GM13976 (cell line): Measurements from ENCODE around the gene GNRHR.

Source experiments
- DNase-seq: peaks from one replicate; pipeline ENCODE4 v3.0.0; 2012; ENCODE audit warnings: low spot score
- in situ Hi-C: fragments of 300-500 bp; cut with MboI; formaldehyde crosslinking; loops from one replicate; pipeline ENCODE4 v1.12.0; 2022; ENCODE audit warnings: low sequenced_read_pairs, mixed read lengths, inconsistent platforms; ENCODE audit not compliant: unreplicated experiment
- TF ChIP-seq, protein P1 (sequence below): IDR thresholded peaks from 2 replicates; pipeline ENCODE4 v1.5.1; 2012; ENCODE audit warnings: borderline replicate concordance, mild to moderate bottlenecking; ENCODE audit not compliant: insufficient read depth; ENCODE audit errors: extremely low read depth, missing control alignments, control extremely low read depth

The GNRHR gene

DNA sequence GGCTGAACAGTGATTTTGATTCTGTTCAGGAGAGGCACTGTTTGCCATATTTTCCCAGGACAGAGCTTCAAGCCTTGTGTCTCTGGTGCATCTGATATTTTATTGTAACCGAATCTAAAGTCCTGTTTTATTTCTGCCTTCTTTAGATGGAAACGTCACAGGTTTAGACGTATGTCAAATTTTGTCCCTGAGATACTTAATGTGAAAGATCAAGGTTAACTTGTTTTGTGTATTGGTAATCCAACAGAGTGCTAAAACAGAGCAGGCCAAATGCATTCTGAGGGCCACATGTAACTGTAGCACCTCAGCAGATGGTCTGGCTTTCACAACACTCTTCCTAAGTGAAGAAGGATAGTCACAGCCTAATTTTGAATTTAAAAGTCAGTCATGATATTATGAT, at the start of gene GNRHR:
Gene GNRHR (minus strand): TSS at position 101 of the 400 bp plus-strand sequence. CDS start 53 bp downstream, at position 48.
- in situ Hi-C loops = no loop called here
- no peak for DNase-seq
- TF ChIP-seq, protein P1, sequence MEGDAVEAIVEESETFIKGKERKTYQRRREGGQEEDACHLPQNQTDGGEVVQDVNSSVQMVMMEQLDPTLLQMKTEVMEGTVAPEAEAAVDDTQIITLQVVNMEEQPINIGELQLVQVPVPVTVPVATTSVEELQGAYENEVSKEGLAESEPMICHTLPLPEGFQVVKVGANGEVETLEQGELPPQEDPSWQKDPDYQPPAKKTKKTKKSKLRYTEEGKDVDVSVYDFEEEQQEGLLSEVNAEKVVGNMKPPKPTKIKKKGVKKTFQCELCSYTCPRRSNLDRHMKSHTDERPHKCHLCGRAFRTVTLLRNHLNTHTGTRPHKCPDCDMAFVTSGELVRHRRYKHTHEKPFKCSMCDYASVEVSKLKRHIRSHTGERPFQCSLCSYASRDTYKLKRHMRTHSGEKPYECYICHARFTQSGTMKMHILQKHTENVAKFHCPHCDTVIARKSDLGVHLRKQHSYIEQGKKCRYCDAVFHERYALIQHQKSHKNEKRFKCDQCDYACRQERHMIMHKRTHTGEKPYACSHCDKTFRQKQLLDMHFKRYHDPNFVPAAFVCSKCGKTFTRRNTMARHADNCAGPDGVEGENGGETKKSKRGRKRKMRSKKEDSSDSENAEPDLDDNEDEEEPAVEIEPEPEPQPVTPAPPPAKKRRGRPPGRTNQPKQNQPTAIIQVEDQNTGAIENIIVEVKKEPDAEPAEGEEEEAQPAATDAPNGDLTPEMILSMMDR = no peak

GRCh38 chr4:67796810-67797209, 42.6 kb upstream of the GNRHR start:
- in situ Hi-C loops = no loop called here
- no peak for DNase-seq
- TF ChIP-seq, protein P1 = no peak

DNA sequence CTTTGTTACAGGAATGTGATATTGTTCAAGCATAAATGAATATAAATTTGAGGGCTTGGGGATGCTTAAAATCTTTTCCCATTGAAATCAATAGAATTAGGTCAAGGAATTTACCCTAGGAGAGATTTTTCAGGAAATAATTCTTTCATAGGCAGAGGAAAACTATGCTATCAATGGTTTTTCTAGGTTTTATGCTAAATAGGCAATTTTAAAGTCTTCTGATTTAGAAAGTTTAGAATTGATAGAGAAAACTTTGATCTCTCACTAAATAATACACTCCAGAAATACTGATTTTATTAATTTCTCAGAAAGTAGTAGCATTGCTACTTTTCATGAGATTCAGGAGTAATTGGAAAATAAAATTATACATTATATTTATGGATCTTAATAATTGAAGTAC, 36.5 kb upstream of the GNRHR start:
- in situ Hi-C loops = no loop called here
- TF ChIP-seq, protein P1 = no peak
- no peak for DNase-seq

- DNase-seq = no peak
- TF ChIP-seq, protein P1 = no peak
- in situ Hi-C loops = no loop called here
Observed at GRCh38 chr4:67787311-67787710, 33.1 kb upstream of the GNRHR start.

DNA sequence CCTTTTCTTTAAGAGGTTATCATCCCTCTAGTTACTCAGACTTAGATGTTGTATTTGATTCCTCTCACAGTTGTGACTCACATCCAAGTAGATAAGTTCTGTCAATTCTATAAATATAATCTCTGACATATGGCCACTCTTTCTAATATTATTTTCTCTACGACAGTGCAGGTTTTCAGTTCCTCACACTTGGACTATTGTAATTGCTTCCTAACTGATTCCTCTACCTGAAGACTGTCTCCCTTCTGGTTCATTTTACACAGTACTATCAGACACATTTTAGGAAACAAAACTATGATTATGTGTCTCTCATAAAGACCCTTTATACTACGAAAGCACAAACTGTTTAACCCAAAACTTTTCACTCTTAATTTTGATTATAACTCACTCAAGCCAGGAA, 31.3 kb upstream of the GNRHR start:
- TF ChIP-seq, protein P1 = no peak
- in situ Hi-C loops = no loop called here
- no peak for DNase-seq

GRCh38 chr4:67779631-67780030, 25.4 kb upstream of the GNRHR start:
- no peak for DNase-seq
- in situ Hi-C loops = no loop called here
- TF ChIP-seq, protein P1 = no peak

DNA sequence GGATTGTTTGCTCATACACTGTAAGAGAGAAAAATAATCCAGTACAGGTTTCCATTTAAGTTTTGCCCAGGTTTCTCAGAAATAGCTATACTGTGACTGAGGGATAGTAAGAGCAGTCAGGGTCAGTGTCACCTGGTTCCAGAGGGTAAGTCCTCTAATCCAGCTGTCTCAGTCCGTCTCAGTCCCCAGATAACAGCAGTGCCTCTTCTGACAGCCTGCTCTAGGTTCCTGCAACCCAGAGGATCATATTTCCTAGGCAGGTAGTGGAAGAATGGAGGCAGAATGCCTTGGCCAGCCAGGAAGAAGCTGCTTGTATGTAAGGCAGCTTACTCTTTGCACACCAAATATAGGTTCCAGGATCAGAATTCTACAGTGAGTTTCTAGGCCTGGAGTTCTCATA, 22.6 kb upstream of the GNRHR start:
- TF ChIP-seq, protein P1 = no peak
- no peak for DNase-seq
- in situ Hi-C loops = no loop called here
